Measurements from ENCODE around the gene PRKAR2B.

The PRKAR2B gene

GRCh38 chr7:107002529-107002998, 41.9 kb upstream of the PRKAR2B start:
- H3K27ac ChIP-seq: no peak overlapping the region
- TF ChIP-seq CTCF (IDR thresholded peaks at IDR 0.05) (no peak), ZFX (IDR thresholded peaks at IDR 0.05; ENCODE audit: borderline replicate concordance) (no peak)

- no peak overlapping the region for H3K27ac ChIP-seq
- TF ChIP-seq CTCF (IDR thresholded peaks at IDR 0.05) (no peak), ZFX (IDR thresholded peaks at IDR 0.05; ENCODE audit: borderline replicate concordance) (no peak)
Observed at GRCh38 chr7:107007007-107007891, 37.3 kb upstream of the PRKAR2B start.

- H3K27ac ChIP-seq: no peak overlapping the region
Observed at GRCh38 chr7:107007892-107008287, 36.6 kb upstream of the PRKAR2B start.

GRCh38 chr7:107009846-107010203, 34.7 kb upstream of the PRKAR2B start:
- H3K27ac ChIP-seq: no peak overlapping the region
- TF ChIP-seq CTCF (IDR thresholded peaks at IDR 0.05) (no peak), ZFX (IDR thresholded peaks at IDR 0.05; ENCODE audit: borderline replicate concordance) (no peak)

More at GRCh38 chr7:107007892-107008287, 36.6 kb upstream of the PRKAR2B start:
- no peak for TF ChIP-seq ZFX (IDR thresholded peaks at IDR 0.05; ENCODE audit: borderline replicate concordance)
- TF ChIP-seq CTCF (IDR thresholded peaks at IDR 0.05): no peak

GRCh38 chr7:107012691-107013090, 31.8 kb upstream of the PRKAR2B start:
- TF ChIP-seq CTCF (IDR thresholded peaks at IDR 0.05): no peak
- no peak for TF ChIP-seq ZFX (IDR thresholded peaks at IDR 0.05; ENCODE audit: borderline replicate concordance)
- no peak overlapping the region for H3K27ac ChIP-seq

GRCh38 chr7:107014387-107015023, 30.0 kb upstream of the PRKAR2B start:
- no peak overlapping the region for H3K27ac ChIP-seq
- TF ChIP-seq CTCF (IDR thresholded peaks at IDR 0.05) (no peak), ZFX (IDR thresholded peaks at IDR 0.05; ENCODE audit: borderline replicate concordance) (no peak)

- TF ChIP-seq ZFX (IDR thresholded peaks at IDR 0.05; ENCODE audit: borderline replicate concordance): no peak
- TF ChIP-seq CTCF (IDR thresholded peaks at IDR 0.05): no peak
- H3K27ac ChIP-seq: no peak overlapping the region
Observed at GRCh38 chr7:107016312-107016711, 28.2 kb upstream of the PRKAR2B start.
